Midbrain (tissue), 1 donor: ENCODE results near the gene CBR4.

Source experiments
- DNase-seq: peaks from one replicate; lab custom pipeline; 2025; lab: John Stamatoyannopoulos, UW

The CBR4 gene

DNA sequence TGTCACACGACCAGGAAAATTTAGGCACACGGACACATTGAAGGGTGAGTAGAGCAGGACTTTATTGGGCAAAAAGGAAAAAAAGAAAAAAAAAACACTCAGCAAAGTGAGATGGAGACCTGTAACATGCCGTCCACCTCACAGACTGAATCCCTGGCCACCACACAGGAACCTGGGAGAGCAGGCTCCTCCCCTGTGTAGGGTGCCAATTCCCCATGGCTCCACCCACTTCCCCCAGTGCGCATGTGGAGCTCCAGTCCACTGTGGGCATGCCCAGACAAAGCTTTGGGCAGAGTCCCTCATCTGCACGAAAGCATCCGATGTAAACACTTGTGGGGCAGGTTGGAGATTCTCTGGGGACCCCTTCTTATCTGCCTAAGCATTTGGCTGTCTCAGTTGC, 23.6 kb upstream of the CBR4 start:
- no peak for DNase-seq

DNA sequence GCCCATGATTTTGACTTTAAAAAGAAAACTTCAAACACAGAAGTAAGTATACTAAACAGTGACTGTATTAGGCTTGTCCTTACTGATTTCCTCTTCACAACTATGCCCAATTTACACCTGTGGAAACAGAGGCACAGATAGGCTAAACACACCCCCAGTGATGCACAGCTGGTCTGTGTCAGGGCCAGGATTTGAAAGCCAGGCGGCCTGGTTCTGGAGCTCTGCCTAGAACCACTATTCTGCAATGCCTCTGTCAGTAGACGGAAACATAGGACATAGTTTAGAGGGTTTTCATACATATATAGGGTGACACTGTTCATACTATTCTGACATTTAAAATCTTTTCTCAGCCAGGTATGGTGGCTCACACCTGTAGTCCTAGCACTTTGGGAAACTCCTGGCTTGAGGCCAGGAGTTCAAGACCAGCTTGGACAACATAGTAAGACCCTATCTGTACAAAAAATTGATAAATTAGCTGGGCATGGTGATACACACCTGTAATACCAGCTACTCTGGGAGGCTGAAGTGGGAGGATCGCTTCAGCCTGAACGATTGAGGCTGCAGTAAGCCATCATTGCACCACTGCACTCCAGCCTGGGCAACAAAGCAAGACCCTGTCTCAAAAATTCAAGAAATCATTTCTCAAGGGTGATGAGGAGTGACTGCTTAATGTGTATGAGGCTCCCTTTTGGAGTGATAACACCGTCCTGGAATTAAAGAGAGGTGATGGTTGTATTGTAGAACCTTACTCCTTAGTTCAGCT, 23.0 kb upstream of the CBR4 start:
- DNase-seq, result no peak

GRCh38 chr4:169032194-169032593, 22.1 kb upstream of the CBR4 start:
- no peak for DNase-seq

GRCh38 chr4:169031392-169031791, 21.3 kb upstream of the CBR4 start:
- no peak for DNase-seq

DNA sequence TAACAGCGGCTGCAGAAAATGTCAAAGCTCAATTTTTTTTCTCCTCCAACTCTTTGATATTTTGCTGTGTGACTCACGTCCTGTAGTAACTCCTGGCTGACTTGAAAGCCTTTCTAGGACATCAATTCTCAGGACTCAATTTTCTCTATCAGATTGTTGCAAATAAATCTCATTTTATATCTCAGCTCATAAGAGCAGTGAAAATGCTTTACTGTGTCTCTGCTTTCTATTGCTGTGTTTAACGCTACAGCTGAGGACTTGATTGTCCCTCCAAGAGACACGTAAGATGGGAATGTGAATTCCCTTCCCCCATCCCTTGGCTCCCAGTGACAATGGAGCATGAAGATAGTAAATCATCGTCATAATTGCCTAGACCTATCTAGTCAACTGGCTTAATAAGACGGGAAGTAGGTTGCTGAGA, 20.5 kb upstream of the CBR4 start:
- DNase-seq, result no peak

GRCh38 chr4:169029947-169030346, 19.9 kb upstream of the CBR4 start:
- DNase-seq, result no peak

- no peak for DNase-seq
Measured at GRCh38 chr4:169027663-169028062, 17.6 kb upstream of the CBR4 start.

- DNase-seq, result no peak
Measured at GRCh38 chr4:169025184-169025583, 15.1 kb upstream of the CBR4 start.

GRCh38 chr4:169024762-169025161, 14.7 kb upstream of the CBR4 start:
- peak; percentile 56 for DNase-seq

DNA sequence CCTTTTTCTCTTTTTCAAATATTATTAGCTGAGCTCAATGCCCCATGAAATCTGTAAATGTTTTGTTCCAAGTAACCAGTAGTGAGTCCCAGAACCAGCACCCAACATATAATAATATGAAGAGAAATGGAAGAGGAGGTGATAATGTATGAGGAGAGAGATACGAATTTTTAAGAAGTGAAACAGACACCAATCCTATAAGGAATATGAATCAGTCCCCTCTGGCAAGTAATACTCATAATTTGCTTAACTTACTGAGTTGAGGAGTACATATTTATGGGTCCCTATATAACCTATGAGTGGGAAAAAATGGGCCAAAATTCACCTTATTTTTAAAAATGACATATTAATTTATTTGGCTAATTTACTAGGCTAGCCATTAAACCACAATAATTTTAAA, 8.4 kb upstream of the CBR4 start:
- no peak for DNase-seq

GRCh38 chr4:169017971-169018370, 7.9 kb upstream of the CBR4 start:
- no peak for DNase-seq

- no peak for DNase-seq
Measured at GRCh38 chr4:169015186-169015623, 5.2 kb upstream of the CBR4 start.

GRCh38 chr4:169014586-169014985, 4.5 kb upstream of the CBR4 start:
- no peak for DNase-seq

DNA sequence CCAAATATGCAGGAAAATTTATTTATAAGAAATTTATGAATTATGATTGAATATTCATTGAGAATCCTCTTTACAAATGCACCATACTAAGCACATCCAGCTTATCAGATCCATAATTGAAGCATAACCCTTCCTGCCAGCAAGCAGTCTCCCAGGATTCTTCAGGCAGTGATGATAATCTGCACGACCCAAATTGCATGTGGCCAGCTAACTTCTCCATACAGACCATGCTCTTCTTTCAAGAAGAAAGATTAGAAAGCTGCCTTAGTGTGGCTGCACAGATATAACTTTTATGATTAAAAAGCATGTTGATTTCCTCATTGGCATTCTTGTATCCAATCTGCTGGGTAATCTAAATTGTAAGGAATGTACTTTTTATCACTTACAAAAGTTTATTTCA, 3.3 kb upstream of the CBR4 start:
- no peak for DNase-seq

- no peak for DNase-seq
Measured at GRCh38 chr4:169012049-169012448, 2.0 kb upstream of the CBR4 start.

DNA sequence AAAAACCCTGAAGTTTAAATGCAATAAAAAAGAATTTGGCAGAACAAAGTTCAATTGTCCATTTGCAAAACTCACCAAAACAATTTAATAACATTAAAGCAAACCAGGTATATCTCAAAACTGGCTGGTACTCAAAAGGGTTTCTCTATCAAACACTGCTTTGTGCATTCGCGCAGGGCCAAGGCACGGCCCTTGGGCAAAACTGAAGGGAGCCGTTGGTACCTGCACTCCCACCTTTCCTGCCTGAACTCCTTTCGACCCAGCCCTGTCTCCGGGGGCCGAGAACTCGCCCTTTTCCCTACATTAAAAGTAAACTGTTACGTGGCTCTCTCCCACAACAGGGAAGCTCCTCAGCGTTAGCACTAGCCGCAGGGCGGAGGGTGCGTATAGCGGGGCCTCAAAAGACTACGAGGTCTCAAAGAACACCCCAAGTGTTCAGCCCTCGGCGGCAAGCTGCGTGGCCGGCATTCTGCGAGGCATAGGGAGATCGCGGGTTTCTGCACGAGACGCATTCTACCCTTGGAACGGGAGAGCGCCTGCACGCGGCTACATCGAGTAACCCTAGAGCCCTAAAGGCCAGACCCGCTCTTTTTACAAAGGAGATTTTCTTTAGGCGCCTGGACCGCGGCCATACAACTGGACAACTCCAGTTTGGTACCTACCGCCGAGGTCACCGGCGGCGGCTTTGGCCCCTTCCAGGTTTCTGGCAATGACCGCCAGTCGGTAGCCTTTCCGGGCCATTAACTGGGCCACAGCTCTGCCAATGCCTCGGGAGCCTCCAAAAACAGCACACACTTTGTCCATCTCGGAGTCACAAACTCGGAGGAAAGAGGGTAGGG, 550 bp downstream of the CBR4 start:
- peak; percentile 79 for DNase-seq

DNA sequence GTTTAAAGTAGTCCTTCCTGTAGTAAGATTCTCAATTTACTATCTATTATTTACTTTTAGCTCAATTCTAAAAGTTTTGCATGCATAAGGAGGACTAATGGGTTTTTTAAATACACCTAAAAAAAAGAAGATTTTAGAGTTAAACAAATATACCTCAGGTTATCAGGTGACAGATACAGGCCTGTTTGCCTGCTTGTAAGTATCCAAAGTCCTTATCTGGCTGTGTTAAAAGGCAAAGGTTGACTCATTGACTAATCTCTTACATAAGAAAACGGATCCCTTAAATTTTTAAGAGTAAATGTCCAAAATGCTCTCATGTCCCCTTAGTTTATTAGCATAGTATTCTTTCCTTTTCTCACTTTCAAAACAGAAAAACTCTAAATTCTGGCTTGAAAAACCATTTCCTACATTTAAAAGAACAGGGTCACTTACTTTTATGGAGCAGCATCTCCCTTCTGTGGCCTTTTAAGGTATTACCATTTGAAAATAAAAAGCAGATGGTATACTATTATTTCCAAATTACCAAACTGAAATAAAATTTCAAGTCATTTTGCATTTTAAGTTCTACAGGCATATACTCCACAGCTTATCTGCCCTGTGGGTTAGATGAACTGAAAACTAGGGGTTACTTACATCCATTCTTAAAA, 4.5 kb downstream of the CBR4 start:
- DNase-seq, result no peak

- no peak for DNase-seq
Measured at GRCh38 chr4:169000315-169000714, 9.7 kb downstream of the CBR4 start.

- no peak for DNase-seq
Measured at GRCh38 chr4:168999809-169000208, 10.2 kb downstream of the CBR4 start.

- DNase-seq, result no peak
Measured at GRCh38 chr4:168998596-168998995, 11.5 kb downstream of the CBR4 start.

DNA sequence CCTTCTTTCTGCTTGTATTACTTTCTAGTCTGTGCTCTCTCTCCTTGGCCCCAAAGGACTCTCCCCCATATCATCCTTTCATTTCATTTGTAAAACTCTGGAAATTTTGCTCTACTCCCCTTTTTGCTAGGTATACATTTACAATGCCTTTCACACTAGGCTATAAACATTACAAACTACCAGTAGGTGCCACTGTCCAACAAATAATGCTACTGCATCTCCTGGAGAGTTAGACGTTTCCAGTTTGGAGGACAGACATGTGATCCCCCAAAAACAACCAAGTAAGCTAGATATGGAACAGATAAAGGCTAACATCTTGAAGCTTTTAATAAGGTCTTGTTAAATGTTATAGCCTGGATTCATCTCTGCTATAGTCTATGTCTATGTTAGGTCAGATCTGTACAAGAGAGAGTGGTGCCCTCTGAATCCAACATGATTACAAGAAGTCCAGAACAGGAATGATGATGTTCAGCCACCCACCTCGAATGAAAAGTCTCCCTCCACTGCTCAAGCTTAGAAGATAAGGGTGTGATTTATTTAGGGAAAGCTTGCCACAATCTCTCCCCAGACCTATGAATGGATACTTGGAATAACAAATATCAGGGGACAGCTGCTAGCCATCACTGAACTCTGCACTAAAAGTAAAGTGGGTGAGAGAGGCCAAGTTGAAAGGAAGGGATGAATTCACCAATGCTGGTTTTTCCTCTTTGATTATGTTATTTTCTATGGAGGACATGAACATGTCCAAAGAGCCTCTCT, 14.3 kb downstream of the CBR4 start:
- no peak for DNase-seq

DNA sequence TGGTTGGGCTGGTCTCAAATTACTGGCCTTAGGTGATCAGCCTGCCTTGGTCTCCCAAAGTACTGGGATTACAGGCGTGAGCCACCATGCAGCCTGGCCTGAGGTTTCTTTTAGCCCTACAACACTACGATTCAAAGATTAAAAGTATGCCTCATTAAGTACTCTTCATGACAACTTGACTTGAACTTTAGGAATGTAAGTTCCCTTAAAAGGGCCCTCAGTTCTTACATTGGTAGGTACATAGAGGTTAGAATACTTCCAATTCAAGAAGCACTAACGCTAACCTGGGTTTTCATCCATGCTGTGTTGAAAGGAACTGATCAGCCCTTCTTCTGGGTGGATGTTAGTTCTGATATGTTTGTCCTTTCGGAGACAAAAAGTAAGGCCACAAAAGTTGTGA, 15.1 kb downstream of the CBR4 start:
- no peak for DNase-seq
